ENCODE measurements around the gene SLC12A4. TPM values are rescaled to one million over a fixed set of nuclear protein-coding genes. Genes with fewer than 3 reads are reported as not detected.
"Not testable (repeated sequence)": the region's sequence is repeated elsewhere in the genome, so short reads cannot be mapped to it uniquely, and the experiment has no call there.

The SLC12A4 gene
- total RNA-seq, 2 experiments from 2014 or later: 43.9 to 48.7 TPM

DNA sequence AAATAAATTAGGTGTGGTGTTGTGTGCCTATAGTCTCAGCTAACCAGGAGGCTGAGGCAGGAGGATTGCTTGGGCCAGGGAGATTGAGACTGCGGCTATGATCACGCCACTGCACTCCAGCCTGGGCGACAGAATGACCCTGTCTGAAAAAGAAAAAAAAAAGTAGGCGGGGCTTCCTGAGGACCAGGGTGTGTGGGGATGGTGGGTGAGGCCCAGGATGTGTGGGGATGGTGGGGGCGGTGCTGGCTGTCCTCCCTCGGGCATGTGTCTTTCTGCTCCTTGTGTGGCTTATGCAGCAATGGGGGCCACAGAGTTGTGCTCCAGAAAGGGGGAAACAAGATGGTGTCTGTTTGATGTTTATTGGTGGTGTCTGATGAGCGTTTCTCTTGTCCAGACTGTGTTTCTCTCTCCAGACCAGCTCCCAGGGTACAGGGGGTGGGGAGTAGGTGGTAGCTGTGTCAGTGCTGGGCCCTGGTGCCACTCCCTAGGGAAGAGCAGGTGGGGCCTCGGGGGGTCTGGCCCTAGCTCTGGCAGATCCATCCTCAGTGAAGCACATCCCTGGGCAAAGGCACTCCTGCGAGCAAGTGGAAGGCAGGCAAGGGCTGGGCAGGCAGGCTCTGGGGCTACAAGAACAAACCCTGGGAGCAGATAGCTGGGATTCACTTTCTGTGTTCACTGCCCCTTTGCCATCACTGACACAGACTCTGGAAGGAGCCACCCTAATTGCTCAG is 26.8 kb downstream of the SLC12A4 start:
- Mint-ChIP-seq H3K27ac (peak overlapping the region; percentile 61), H3K27me3 (no peaks in the 10 kb centered on the region), H3K4me3 (peak overlapping the region; percentile 3), H3K36me3 (peaks cover 17% of the 10 kb centered on the region), H3K4me1 (peaks cover 33% of the 10 kb centered on the region), H3K9me3 (no peaks in the 10 kb centered on the region)
- POLR2A ChIA-PET: interaction anchor here (0.7 to 1.5 kb wide), 8 partner anchors 13 to 129 kb away, joined by 3 to 6 read pairs (median 4); partner anchors contain the start of genes PSKH1 and SLC12A4
- DNase-seq (no peak), ATAC-seq (ENCODE audit: low read depth) (no peak)

- Mint-ChIP-seq H3K36me3 (peaks cover 18% of the 10 kb centered on the region), H3K27ac (peak overlapping the region; percentile 75), H3K9me3 (no peaks in the 10 kb centered on the region), H3K27me3 (no peaks in the 10 kb centered on the region), H3K4me3 (peak overlapping the region; percentile 64), H3K4me1 (peaks cover 32% of the 10 kb centered on the region)
- DNase-seq (no peak), ATAC-seq (ENCODE audit: low read depth) (no peak)
- POLR2A ChIA-PET: interaction anchor here (0.7 to 1.6 kb wide), 13 partner anchors 9 to 145 kb away, joined by 3 to 8 read pairs (median 3); partner anchors contain the start of genes CTRL, DDX28, DUS2 and NFATC3
Observed at GRCh38 chr16:67940446-67941089, 27.9 kb downstream of the SLC12A4 start.

DNA sequence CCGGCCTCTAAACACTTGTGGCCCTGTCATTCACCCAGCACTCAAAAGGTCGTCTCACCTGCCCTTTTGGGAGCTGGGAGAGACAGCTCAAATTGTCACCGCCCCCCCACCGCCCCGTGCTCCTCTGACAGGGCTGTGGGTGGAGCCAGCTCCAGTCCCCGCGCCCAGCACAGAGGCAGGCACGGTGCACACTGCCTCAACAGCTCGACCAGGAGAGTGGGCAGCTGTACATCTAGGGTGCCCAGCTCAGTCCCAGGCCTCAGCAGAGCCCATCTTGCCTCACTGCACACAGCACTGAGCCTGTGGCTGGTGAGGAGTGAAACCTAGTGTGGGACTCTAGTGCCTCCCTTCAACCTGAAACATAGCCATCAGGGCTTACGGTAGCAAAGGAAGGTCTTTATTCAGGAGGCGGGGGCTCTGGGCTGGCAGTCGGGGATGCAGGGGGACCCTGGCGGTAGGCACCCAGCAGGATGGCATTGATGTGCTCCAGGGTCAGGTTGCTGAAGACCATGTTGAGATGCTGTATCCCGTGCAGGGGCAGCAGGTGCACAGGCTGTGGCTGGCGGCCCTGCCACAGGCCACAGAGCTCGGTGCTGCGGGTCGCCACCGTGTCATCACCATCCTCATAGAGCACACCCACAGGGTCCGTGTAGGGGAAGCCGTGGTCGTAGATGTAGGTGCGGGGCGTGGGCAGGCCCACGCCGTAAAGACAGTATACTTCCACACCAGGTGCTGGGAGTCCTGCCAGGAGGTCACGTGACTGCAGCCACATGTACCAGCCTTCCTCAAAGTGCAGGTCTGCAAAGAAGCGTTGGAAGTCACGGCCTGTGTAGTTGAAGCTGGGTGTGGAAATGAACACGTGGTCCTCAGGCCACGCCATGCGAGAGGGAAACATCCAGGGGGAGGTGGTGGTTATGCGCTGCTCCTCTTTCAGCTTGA is 28.7 kb downstream of the SLC12A4 start:
- Mint-ChIP-seq H3K27ac (peak overlapping the region; percentile 75), H3K9me3 (no peaks in the 10 kb centered on the region), H3K36me3 (peaks cover 26% of the 10 kb centered on the region), H3K4me3 (peak overlapping the region; percentile 64), H3K27me3 (no peaks in the 10 kb centered on the region), H3K4me1 (peaks cover 39% of the 10 kb centered on the region)
- DNase-seq (peak; percentile 62), ATAC-seq (ENCODE audit: low read depth) (no peak)
- POLR2A ChIA-PET: interaction anchor here (0.7 to 1.6 kb wide), 11 partner anchors 8 to 402 kb away, joined by 3 to 8 read pairs (median 4); partner anchors contain the start of genes CTRL, DDX28, DUS2 and NFATC3

DNA sequence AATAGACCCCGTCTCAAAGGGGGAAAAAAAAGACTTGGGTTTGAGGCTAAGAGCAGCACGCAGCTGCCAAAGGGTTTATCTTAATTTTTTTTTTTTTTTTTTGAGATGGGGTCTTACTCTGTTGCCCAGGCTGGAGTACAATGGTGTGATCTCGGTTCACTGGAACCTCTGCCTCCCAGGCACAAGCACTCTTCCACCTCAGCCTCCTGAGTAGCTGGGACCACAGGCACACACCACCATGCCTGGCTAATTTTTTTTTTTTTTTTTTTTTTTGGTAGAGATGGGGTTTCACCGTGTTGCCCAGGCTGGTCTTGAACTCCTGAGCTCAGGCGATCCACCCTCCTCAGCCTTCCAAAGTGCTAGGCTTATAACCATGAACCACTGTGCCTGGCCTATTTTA is 30.7 kb downstream of the SLC12A4 start:
- H3K4me1 Mint-ChIP-seq: peaks cover 43% of the 10 kb centered on the region
- H3K27ac Mint-ChIP-seq: peak overlapping the region; percentile 96
- DNase-seq; H3K27me3 Mint-ChIP-seq; H3K9me3 Mint-ChIP-seq; ATAC-seq (ENCODE audit: low read depth): not testable (repeated sequence)
- POLR2A ChIA-PET: interaction anchor here (1.3 to 3.6 kb wide), 7 partner anchors 28 to 131 kb away, joined by 3 to 27 read pairs (median 8); partner anchors contain the start of genes SLC12A4 and TSNAXIP1
- H3K4me3 Mint-ChIP-seq: peak overlapping the region; percentile 99
- peaks cover 27% of the 10 kb centered on the region for H3K36me3 Mint-ChIP-seq

GRCh38 chr16:67936880-67937605 is 31.4 kb downstream of the SLC12A4 start:
- peak overlapping the region; percentile 99 for H3K4me3 Mint-ChIP-seq
- peak overlapping the region; percentile 96 for H3K27ac Mint-ChIP-seq
- H3K27me3 Mint-ChIP-seq: no peaks in the 10 kb centered on the region
- H3K4me1 Mint-ChIP-seq: peaks cover 40% of the 10 kb centered on the region
- ATAC-seq (ENCODE audit: low read depth) (peak; percentile 59), DNase-seq (no peak)
- H3K36me3 Mint-ChIP-seq: peaks cover 27% of the 10 kb centered on the region
- POLR2A ChIA-PET: interaction anchor here (0.6 to 3.6 kb wide), 28 partner anchors 10 to 455 kb away, joined by 3 to 27 read pairs (median 7); partner anchors contain the start of genes ACD, ATP6V0D1, EDC4 and NFATC3
- no peaks in the 10 kb centered on the region for H3K9me3 Mint-ChIP-seq

- H3K27me3 Mint-ChIP-seq: no peaks in the 10 kb centered on the region
- H3K9me3 Mint-ChIP-seq: no peaks in the 10 kb centered on the region
- DNase-seq (peak; percentile 77), ATAC-seq (ENCODE audit: low read depth) (peak; percentile 11)
- H3K27ac Mint-ChIP-seq: peak within 1 kb of the TSS; percentile 96
- peak within 1 kb of the TSS; percentile 99 for H3K4me3 Mint-ChIP-seq
- POLR2A ChIA-PET: interaction anchor here (0.6 to 3.6 kb wide), 52 partner anchors 9 to 454 kb away, joined by 3 to 27 read pairs (median 4); partner anchors contain the start of genes ACD, ATP6V0D1, CARMIL2 and CTCF
- H3K4me1 Mint-ChIP-seq: peaks cover 33% of the 10 kb centered on the region
- H3K36me3 Mint-ChIP-seq: peaks cover 25% of the 10 kb centered on the region
Observed at GRCh38 chr16:67936124-67936879, 32.1 kb downstream of the SLC12A4 start, which contains the start of gene PSMB10. Gene PSMB10 (minus strand): TSS chr16:67936850. CDS start chr16:67936749, 101 bp downstream.

- POLR2A ChIA-PET: interaction anchor here (0.6 to 3.6 kb wide), 46 partner anchors 9 to 454 kb away, joined by 3 to 27 read pairs (median 4); partner anchors contain the start of genes ACD, ATP6V0D1, CARMIL2 and CTCF
- no peaks in the 10 kb centered on the region for H3K27me3 Mint-ChIP-seq
- peaks cover 31% of the 10 kb centered on the region for H3K4me1 Mint-ChIP-seq
- no peaks in the 10 kb centered on the region for H3K9me3 Mint-ChIP-seq
- ATAC-seq (ENCODE audit: low read depth) (peak; percentile 84), DNase-seq (peak; percentile 90)
- peaks cover 25% of the 10 kb centered on the region for H3K36me3 Mint-ChIP-seq
- peak overlapping the region; percentile 96 for H3K27ac Mint-ChIP-seq
- peak overlapping the region; percentile 99 for H3K4me3 Mint-ChIP-seq
Observed at GRCh38 chr16:67935402-67936123, 32.9 kb downstream of the SLC12A4 start.

DNA sequence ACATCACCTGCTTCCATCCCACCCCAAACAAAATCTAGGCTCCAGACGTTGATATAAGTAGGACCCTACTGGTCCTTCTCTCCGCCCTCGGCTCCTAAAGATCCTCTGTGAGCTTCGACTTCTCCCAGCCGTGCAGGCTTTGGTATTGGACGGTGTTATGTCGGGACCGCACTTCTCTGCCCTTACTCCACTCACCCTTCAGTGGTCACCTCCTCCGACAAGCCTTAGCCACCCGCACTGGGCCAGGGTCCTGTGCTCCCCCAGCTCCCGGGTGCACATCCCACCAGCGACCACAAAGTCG is 33.4 kb downstream of the SLC12A4 start:
- Mint-ChIP-seq H3K9me3 (no peaks in the 10 kb centered on the region), H3K27me3 (no peaks in the 10 kb centered on the region), H3K4me3 (peak overlapping the region; percentile 99), H3K36me3 (peaks cover 24% of the 10 kb centered on the region), H3K4me1 (peaks cover 26% of the 10 kb centered on the region), H3K27ac (peak overlapping the region; percentile 96)
- POLR2A ChIA-PET: interaction anchor here (0.6 to 3.6 kb wide), 39 partner anchors 10 to 453 kb away, joined by 3 to 27 read pairs (median 4); partner anchors contain the start of genes ACD, ATP6V0D1, CARMIL2 and DPEP2
- DNase-seq: no peak
- no peak for ATAC-seq (ENCODE audit: low read depth)

DNA sequence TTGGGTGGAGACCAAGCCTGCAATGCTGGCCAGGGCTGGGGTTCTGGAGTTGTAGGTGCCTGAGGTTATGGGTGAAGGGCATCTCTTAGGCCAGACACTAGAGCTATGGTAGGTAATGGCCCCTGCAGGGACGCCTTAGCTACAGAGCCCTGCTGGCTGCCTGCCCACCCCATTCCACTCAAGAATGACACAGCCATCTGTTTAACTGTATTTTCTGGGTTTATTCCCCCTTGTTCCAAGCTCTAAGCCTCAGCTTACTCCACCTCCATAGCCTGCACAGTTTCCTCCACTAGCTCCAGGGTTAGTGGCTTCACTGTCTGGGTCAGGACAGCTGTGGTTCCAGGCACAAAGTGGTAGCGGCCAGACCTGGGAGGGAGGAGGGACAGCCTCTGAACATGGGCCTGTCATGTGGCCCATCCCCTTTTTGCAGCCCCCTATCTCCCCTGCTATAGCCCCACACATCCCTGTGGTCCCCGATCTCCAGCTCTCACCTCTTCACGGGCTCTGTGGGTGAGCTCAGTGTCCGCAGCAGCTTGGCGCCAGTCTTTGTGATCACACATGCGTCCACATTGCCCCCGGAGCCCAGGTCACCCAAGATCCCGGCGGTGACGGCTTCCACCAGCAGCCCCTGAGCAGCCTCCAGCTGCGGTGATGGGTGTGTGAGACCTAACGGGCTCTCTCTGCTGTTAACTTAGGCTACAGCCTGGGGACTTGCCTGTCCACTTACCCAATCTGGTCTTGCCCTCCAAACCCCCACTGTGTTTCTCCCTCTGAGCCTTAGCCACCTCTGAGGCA is 33.9 kb downstream of the SLC12A4 start:
- H3K4me3 Mint-ChIP-seq: peak overlapping the region; percentile 99
- POLR2A ChIA-PET: interaction anchor here (0.6 to 3.6 kb wide), 15 partner anchors 10 to 393 kb away, joined by 3 to 27 read pairs (median 4); partner anchors contain the start of genes DPEP2, GFOD2 and SLC12A4
- no peak for DNase-seq

DNA sequence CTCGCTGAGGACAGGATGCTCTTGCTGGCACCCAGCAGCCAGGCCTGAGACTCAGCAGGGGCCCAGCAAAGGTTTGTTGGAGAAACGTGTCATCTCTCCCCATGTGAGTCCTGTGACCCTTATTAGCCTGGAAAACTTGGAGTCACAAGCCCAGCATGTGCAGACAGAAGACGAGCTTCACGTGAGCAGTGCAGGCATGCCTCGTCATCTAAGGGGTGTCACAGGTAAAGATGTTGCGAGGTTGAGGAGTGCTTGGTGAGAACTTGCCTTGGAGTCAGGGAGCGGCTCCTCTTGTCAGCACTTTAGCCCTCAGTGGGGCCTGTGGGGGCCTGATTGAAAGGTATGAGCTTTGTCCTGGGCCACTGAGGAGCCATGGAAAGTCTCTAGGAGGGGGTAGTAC is 34.6 kb downstream of the SLC12A4 start:
- POLR2A ChIA-PET: interaction anchor here (0.6 to 3.2 kb wide), 7 partner anchors 9 to 254 kb away, joined by 3 to 14 read pairs (median 3); no protein-coding TSS in a partner anchor
- H3K9me3 Mint-ChIP-seq: no peaks in the 10 kb centered on the region
- no peak overlapping the region for H3K4me3 Mint-ChIP-seq
- ATAC-seq (ENCODE audit: low read depth) (no peak), DNase-seq (no peak)
- peaks cover 17% of the 10 kb centered on the region for H3K4me1 Mint-ChIP-seq
- no peaks in the 10 kb centered on the region for H3K27me3 Mint-ChIP-seq
- H3K36me3 Mint-ChIP-seq: peaks cover 16% of the 10 kb centered on the region
- peak overlapping the region; percentile 11 for H3K27ac Mint-ChIP-seq

More for the DNA sequence above, 33.9 kb downstream of the SLC12A4 start:
- peaks cover 20% of the 10 kb centered on the region for H3K4me1 Mint-ChIP-seq
- H3K27me3 Mint-ChIP-seq: no peaks in the 10 kb centered on the region
- H3K27ac Mint-ChIP-seq: peak overlapping the region; percentile 96
- H3K36me3 Mint-ChIP-seq: peaks cover 21% of the 10 kb centered on the region
- no peak for ATAC-seq (ENCODE audit: low read depth)
- H3K9me3 Mint-ChIP-seq: no peaks in the 10 kb centered on the region
